Measurements from ENCODE around the gene LYZ.
A peak's percentile ranks its signal among the peaks of the same experiment; 100 is the strongest.

LYZ gene

GRCh38 chr12:69321351-69321750 is 26.8 kb upstream of the LYZ start:
- no peak for TF ChIP-seq CTCF (IDR thresholded peaks at IDR 0.05; ENCODE audit: control insufficient read depth, extremely low read depth, insufficient read depth)
- no peak overlapping the region for H3K4me3 ChIP-seq (ENCODE audit: low read depth, low read length)
- no peak for DNase-seq (ENCODE audit: low read depth)

DNA sequence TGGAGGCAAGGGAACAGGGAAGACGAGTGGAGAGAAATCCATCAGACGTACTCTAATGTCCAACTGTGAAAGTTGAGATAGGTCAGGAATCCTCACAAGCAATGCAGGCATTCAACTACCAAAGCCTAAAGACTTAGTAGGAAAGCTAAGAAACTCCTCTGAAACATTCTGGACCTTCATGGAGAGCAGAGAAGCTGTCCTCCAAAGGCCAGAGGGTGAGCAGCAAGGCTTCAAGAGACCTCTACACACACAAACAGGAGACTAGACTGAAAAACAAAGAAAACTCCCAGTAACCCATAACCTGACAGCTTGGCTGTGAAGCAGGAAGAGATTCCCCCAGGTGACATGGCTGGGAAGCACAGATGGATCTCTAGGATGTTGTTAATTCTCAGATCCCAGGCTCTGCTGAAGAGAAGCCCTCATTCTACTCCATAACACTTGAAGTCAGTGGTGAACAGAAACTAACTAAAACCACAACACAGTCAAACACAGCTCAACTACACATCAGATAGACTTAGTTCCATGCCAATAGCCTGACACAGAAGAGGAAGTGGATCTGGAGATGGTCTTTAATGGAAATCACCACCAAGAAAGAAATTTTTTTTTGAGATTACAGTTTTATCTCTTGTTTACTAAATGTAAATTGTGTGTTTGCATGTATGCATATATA is 23.2 kb upstream of the LYZ start:
- H3K4me3 ChIP-seq (ENCODE audit: low read depth, low read length), result no peak overlapping the region
- DNase-seq (ENCODE audit: low read depth), result no peak
- TF ChIP-seq CTCF (IDR thresholded peaks at IDR 0.05; ENCODE audit: control insufficient read depth, extremely low read depth, insufficient read depth), result no peak

DNA sequence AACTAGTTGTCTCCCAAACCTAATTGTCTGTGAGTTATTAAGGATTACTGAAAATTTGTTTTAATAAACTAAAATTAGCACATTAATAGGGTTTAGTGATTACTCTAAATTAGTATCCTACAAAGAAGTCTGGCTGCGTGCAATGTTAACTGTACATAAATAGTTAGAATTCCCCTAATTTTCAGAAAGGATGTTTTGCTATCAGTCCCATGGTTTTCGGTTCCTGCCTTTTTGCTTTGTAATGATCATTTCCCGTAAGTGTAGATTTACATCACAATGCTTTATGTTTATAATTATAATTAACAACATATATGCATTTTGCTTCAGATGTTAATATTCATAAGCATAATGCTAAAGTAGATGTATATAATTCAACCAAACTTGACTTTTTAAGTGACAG is 19.8 kb upstream of the LYZ start:
- H3K4me3 ChIP-seq (ENCODE audit: low read depth, low read length), result no peak overlapping the region
- TF ChIP-seq CTCF (IDR thresholded peaks at IDR 0.05; ENCODE audit: control insufficient read depth, extremely low read depth, insufficient read depth), result no peak
- no peak for DNase-seq (ENCODE audit: low read depth)

DNA sequence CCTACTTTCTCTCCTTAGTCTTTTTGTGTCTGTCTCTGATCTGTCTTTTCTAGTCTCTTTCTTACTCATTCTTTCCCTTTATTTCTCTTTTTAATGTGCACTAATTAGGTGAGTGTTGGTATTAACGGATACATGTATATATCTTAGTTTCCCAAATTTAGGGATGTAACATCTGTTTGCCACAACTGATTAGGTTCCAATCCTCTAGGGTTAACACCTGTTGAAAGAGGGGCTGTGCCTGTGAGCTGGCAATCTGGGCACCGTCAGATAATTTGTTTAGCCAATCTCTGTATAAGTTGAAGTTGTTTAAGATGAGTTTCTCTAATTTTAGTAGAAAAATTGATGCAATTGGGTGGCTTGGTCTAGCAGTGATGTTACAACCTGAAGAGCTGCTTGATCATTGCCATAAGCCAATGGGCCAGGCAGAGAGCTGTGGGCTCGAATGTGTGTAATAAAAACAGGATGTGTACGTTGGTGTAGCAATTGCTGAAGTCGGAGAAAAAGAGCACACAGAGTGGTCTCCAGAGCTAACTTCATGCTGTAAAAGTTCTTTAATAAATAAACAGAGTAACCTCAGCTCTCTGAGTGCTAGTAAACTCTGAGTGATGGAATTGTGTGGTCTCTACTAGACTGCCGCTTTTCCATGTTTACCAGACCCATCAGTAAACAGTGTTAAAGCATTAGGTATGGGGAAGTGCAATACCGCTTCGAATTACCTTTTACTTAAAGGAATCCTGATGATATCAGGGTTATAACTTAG is 18.3 kb upstream of the LYZ start:
- no peak overlapping the region for H3K4me3 ChIP-seq (ENCODE audit: low read depth, low read length)
- TF ChIP-seq CTCF (IDR thresholded peaks at IDR 0.05; ENCODE audit: control insufficient read depth, extremely low read depth, insufficient read depth), result no peak
- DNase-seq (ENCODE audit: low read depth), result no peak

- DNase-seq (ENCODE audit: low read depth), result no peak
- peak overlapping the region; percentile 18 for H3K4me3 ChIP-seq (ENCODE audit: low read depth, low read length)
- TF ChIP-seq CTCF (IDR thresholded peaks at IDR 0.05; ENCODE audit: control insufficient read depth, extremely low read depth, insufficient read depth), result no peak
Measured at GRCh38 chr12:69330475-69331473, 17.4 kb upstream of the LYZ start.

- peak overlapping the region; percentile 18 for H3K4me3 ChIP-seq (ENCODE audit: low read depth, low read length)
- no peak for TF ChIP-seq CTCF (IDR thresholded peaks at IDR 0.05; ENCODE audit: control insufficient read depth, extremely low read depth, insufficient read depth)
- no peak for DNase-seq (ENCODE audit: low read depth)
Measured at GRCh38 chr12:69331519-69331908, 16.7 kb upstream of the LYZ start.

Measured in LNCaP clone FGC (cell line).